ENCODE measurements around the gene BCLAF3.

BCLAF3 gene

GRCh38 chrX:19986531-19986930 is 4.3 kb downstream of the BCLAF3 start:
- TF ChIP-seq EP300 (IDR thresholded peaks at IDR 0.05; ENCODE audit: borderline replicate concordance) (no peak), CREB1 (IDR thresholded peaks at IDR 0.05; ENCODE audit: low read depth) (no peak), RAD21 (IDR thresholded peaks at IDR 0.05; ENCODE audit: low read depth) (no peak), FOXM1 (IDR thresholded peaks at IDR 0.05; ENCODE audit: borderline replicate concordance, low read depth) (no peak), CEBPB (IDR thresholded peaks at IDR 0.05) (no peak), ZBTB7A (IDR thresholded peaks at IDR 0.05; ENCODE audit: low read depth) (no peak), TEAD4 (IDR thresholded peaks at IDR 0.05) (no peak), EGR1 (IDR thresholded peaks at IDR 0.05) (no peak), TCF12 (IDR thresholded peaks at IDR 0.05; ENCODE audit: low read depth) (no peak), YY1 (IDR thresholded peaks at IDR 0.05; ENCODE audit: low read depth) (no peak), TAF1 (IDR thresholded peaks at IDR 0.05; ENCODE audit: low read depth) (no peak), NFIC (IDR thresholded peaks at IDR 0.05) (no peak)
- TF ChIP-seq, protein P1, sequence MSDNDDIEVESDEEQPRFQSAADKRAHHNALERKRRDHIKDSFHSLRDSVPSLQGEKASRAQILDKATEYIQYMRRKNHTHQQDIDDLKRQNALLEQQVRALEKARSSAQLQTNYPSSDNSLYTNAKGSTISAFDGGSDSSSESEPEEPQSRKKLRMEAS (IDR thresholded peaks at IDR 0.05), result no peak
- TF ChIP-seq, protein P2, sequence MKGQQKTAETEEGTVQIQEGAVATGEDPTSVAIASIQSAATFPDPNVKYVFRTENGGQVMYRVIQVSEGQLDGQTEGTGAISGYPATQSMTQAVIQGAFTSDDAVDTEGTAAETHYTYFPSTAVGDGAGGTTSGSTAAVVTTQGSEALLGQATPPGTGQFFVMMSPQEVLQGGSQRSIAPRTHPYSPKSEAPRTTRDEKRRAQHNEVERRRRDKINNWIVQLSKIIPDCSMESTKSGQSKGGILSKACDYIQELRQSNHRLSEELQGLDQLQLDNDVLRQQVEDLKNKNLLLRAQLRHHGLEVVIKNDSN (IDR thresholded peaks at IDR 0.05), result no peak
- TF ChIP-seq, protein P3, sequence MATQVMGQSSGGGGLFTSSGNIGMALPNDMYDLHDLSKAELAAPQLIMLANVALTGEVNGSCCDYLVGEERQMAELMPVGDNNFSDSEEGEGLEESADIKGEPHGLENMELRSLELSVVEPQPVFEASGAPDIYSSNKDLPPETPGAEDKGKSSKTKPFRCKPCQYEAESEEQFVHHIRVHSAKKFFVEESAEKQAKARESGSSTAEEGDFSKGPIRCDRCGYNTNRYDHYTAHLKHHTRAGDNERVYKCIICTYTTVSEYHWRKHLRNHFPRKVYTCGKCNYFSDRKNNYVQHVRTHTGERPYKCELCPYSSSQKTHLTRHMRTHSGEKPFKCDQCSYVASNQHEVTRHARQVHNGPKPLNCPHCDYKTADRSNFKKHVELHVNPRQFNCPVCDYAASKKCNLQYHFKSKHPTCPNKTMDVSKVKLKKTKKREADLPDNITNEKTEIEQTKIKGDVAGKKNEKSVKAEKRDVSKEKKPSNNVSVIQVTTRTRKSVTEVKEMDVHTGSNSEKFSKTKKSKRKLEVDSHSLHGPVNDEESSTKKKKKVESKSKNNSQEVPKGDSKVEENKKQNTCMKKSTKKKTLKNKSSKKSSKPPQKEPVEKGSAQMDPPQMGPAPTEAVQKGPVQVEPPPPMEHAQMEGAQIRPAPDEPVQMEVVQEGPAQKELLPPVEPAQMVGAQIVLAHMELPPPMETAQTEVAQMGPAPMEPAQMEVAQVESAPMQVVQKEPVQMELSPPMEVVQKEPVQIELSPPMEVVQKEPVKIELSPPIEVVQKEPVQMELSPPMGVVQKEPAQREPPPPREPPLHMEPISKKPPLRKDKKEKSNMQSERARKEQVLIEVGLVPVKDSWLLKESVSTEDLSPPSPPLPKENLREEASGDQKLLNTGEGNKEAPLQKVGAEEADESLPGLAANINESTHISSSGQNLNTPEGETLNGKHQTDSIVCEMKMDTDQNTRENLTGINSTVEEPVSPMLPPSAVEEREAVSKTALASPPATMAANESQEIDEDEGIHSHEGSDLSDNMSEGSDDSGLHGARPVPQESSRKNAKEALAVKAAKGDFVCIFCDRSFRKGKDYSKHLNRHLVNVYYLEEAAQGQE (IDR thresholded peaks at IDR 0.05; ENCODE audit: low read depth), result no peak

GRCh38 chrX:19981947-19982346 is 8.9 kb downstream of the BCLAF3 start:
- TF ChIP-seq TEAD4 (IDR thresholded peaks at IDR 0.05) (no peak), CEBPB (IDR thresholded peaks at IDR 0.05) (no peak), NFIC (IDR thresholded peaks at IDR 0.05) (no peak), TCF12 (IDR thresholded peaks at IDR 0.05; ENCODE audit: low read depth) (no peak), CREB1 (IDR thresholded peaks at IDR 0.05; ENCODE audit: low read depth) (no peak), FOXM1 (IDR thresholded peaks at IDR 0.05; ENCODE audit: borderline replicate concordance, low read depth) (no peak), EP300 (IDR thresholded peaks at IDR 0.05; ENCODE audit: borderline replicate concordance) (no peak), TAF1 (IDR thresholded peaks at IDR 0.05; ENCODE audit: low read depth) (no peak), YY1 (IDR thresholded peaks at IDR 0.05; ENCODE audit: low read depth) (no peak), EGR1 (IDR thresholded peaks at IDR 0.05) (no peak), ZBTB7A (IDR thresholded peaks at IDR 0.05; ENCODE audit: low read depth) (no peak), RAD21 (IDR thresholded peaks at IDR 0.05; ENCODE audit: low read depth) (no peak)
- TF ChIP-seq, protein P3 (IDR thresholded peaks at IDR 0.05; ENCODE audit: low read depth), result no peak
- TF ChIP-seq, protein P2 (IDR thresholded peaks at IDR 0.05), result no peak
- TF ChIP-seq, protein P1 (IDR thresholded peaks at IDR 0.05), result no peak

DNA sequence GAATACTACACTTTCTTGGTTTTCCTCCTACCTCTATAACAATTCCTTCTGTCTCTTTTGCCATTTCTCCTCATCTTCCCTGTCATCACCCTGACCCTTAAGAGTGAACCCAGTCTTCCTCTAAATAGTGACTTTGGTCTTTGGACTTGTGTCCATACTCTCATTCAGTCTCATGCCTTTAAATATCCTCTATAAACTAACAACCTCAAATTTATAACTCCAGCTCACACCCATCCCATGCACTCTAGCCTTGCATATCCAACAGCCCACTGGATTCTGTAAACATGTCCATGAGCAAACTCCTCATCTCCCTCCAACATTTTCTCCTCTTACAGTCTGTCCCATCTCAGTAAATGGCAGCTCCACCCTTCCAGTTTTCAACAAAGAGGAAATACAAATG is 15.0 kb downstream of the BCLAF3 start:
- TF ChIP-seq, protein P3 (IDR thresholded peaks at IDR 0.05; ENCODE audit: low read depth), result no peak
- TF ChIP-seq TCF12 (IDR thresholded peaks at IDR 0.05; ENCODE audit: low read depth) (no peak), TAF1 (IDR thresholded peaks at IDR 0.05; ENCODE audit: low read depth) (no peak), RAD21 (IDR thresholded peaks at IDR 0.05; ENCODE audit: low read depth) (no peak), EGR1 (IDR thresholded peaks at IDR 0.05) (no peak), FOXM1 (IDR thresholded peaks at IDR 0.05; ENCODE audit: borderline replicate concordance, low read depth) (no peak), EP300 (IDR thresholded peaks at IDR 0.05; ENCODE audit: borderline replicate concordance) (no peak), ZBTB7A (IDR thresholded peaks at IDR 0.05; ENCODE audit: low read depth) (no peak), TEAD4 (IDR thresholded peaks at IDR 0.05) (no peak), CEBPB (IDR thresholded peaks at IDR 0.05) (no peak), YY1 (IDR thresholded peaks at IDR 0.05; ENCODE audit: low read depth) (no peak), CREB1 (IDR thresholded peaks at IDR 0.05; ENCODE audit: low read depth) (no peak), NFIC (IDR thresholded peaks at IDR 0.05) (no peak)
- TF ChIP-seq, protein P1 (IDR thresholded peaks at IDR 0.05), result no peak
- TF ChIP-seq, protein P2 (IDR thresholded peaks at IDR 0.05), result no peak
